ENCODE measurements around the gene SLC13A5.

DNA sequence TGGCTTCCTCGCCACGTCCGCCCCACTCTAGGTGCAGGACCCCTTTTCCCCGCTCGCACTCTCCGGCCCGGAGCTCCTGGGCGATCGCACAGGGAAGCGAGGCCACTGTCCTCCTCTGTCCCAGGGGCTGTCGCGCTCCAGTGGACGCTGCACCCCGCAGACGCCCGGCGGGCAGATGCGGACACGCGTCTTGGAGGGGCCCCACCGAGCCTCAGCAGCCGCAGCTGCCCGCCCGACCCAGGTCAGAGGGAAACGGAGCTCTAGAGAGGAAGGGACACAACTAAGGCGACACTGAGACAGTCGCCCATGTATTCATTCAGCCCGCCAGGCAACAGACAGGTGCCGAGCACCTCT is 726 bp upstream of the SLC13A5 start:
- TF ChIP-seq, protein P1, sequence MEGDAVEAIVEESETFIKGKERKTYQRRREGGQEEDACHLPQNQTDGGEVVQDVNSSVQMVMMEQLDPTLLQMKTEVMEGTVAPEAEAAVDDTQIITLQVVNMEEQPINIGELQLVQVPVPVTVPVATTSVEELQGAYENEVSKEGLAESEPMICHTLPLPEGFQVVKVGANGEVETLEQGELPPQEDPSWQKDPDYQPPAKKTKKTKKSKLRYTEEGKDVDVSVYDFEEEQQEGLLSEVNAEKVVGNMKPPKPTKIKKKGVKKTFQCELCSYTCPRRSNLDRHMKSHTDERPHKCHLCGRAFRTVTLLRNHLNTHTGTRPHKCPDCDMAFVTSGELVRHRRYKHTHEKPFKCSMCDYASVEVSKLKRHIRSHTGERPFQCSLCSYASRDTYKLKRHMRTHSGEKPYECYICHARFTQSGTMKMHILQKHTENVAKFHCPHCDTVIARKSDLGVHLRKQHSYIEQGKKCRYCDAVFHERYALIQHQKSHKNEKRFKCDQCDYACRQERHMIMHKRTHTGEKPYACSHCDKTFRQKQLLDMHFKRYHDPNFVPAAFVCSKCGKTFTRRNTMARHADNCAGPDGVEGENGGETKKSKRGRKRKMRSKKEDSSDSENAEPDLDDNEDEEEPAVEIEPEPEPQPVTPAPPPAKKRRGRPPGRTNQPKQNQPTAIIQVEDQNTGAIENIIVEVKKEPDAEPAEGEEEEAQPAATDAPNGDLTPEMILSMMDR (IDR thresholded peaks at IDR 0.05), result no peak
- TF ChIP-seq POLR2A (IDR thresholded peaks at IDR 0.05), result no peak
